NCI-H1105 (cell line): Measurements from ENCODE around the gene MRGPRE.
"Not testable (repeated sequence)": the region's sequence is repeated elsewhere in the genome, so short reads cannot be mapped to it uniquely, and the experiment has no call there.

Experiments used
- DNase-seq: peaks from one replicate; lab custom pipeline; 2025; lab: John Stamatoyannopoulos, UW

MRGPRE gene, protein sequence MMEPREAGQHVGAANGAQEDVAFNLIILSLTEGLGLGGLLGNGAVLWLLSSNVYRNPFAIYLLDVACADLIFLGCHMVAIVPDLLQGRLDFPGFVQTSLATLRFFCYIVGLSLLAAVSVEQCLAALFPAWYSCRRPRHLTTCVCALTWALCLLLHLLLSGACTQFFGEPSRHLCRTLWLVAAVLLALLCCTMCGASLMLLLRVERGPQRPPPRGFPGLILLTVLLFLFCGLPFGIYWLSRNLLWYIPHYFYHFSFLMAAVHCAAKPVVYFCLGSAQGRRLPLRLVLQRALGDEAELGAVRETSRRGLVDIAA

DNA sequence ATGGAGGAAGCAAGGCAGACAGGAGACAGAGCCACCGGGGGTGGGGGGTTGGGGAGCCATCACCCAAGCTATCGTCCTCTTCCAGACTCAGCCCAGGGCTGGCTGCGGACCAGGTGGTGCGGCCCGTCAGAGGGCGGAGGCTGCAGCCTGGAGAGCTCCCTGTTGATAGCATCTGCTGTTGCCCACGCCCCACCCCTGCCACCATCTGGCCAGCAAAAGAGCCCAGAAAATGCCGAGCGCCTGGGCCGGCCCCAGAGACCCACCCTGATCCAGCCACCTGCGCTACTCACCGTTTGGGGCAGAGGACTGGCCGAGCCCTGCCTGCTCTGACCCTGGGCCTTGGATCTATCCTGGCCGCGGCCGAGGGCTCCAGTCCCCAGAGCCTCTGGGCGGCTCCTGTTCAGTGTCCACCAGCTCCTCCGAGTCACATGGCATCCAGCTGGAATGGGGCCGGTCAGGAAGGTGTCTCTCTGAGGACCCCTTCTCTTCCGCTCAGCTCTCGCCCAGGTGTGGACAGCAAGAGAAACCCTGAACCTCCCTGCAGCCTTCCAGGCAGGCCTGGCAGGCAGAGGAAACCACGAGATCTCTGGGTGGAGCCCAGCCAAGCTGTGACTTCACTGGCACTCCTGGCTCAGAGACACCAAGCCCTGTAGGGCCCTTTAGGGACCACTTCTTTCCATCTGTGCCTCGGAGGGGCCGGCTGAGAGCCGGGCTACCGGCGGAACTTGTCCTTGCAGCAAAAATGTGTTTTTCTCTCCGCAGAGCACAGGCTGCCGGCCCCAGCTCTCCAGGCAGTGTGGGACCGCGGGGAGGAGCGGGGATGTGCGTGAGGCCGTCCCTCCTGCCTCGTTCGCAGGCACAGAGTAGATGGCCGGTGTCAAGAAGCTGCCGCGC is at the start of gene MRGPRE:
MRGPRE (minus strand) TSS at position 567 of the 894 bp plus-strand sequence. CDS start 3,618 bp downstream, outside the sequence.
- DNase-seq, result no peak

DNA sequence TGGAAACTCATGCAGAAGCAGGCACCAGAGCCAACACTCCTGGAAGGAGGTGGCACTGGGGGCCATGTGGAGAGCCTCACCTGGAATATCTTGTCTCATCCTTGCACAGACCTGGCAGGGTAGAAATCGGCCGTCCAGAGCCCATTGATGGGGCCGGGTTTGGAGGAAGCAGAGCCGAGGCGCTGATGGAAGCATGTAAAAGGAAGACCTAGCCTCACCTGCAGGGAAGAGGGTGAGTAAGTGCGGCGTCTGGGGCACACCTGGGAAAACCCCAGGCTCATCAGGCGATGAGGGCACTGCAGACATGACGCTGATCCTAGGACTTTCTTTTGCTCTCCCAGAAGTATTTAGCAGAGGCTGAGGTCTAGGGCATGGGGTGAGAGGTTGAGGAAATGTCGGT is 48.9 kb upstream of the MRGPRE start:
- not testable (repeated sequence) for DNase-seq

DNA sequence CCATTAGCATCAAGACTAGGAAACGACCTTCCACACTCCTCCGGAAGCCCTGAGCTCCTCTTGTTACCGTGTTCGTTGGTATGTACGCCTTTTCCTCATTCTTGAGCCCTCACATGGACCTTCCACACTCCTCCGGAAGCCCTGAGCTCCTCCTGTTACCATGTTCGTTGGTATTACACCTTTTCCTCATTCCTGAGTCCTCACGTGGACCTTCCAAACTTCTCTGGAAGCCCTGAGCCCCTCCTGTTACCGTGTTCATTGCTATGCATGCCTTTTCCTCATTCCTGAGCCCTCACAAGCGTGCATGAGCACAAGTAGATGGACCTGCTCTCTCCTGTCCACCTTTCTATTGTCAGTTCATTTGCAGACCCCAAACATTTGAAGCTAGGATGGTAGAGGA is 48.4 kb upstream of the MRGPRE start:
- DNase-seq, result not testable (repeated sequence)

DNA sequence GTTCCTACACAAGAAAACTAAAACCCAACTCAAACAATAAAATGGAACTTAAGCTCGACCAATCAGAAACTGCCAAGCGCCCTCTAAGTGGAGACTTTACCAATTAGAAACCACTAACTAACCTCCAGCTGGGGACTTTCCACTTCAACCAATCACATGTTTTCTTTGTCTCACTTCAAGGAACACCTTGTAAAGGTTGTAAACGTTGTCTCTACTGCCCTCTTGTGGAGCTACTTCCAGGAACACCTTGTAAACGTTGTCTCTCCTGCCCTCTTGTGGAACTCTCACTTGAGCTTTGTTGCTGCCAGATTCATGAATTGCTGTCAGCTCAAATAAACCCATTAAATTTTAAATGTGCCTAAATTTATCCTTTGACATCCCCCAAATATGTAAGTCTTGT is 46.7 kb upstream of the MRGPRE start:
- not testable (repeated sequence) for DNase-seq

DNA sequence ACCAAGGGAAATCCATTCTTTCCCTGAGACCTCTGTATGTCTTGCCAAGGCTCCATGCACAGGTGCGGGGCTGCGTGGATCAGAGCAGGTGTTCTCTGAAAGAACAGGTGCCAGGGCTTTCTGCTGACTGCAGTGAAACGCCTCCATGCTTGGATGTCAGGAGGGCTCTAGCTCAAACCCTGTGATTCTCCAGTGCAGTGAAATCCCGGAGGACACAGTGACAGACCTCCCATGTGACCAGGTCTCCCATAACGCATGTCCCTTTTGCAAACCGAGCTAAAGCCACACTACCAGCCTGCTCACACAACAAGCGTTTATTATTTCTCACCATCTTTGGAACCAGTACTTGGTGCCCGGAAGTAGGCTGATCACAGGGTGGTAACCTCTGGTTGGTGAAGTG is 41.4 kb upstream of the MRGPRE start:
- DNase-seq, result not testable (repeated sequence)

DNA sequence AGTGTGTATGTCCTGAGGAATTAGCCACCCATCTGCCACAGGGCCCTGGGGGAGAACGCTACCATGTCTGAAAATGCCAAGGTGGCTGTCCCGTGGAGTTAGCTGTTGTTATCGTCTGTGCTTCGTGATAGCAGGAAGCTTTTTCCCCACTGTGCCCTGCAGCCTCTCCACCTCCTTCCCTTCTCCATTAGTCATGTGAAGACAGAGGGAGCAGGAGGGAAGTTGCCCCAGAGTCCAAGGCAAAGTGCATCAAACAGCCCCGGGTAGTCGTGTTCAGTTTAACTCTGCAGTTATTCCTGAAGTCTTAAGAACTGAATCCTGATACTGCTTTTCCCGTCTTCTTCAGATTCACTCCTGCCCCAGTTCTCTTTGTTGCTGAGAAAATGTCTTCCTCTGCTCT is 30.3 kb upstream of the MRGPRE start:
- not testable (repeated sequence) for DNase-seq

DNA sequence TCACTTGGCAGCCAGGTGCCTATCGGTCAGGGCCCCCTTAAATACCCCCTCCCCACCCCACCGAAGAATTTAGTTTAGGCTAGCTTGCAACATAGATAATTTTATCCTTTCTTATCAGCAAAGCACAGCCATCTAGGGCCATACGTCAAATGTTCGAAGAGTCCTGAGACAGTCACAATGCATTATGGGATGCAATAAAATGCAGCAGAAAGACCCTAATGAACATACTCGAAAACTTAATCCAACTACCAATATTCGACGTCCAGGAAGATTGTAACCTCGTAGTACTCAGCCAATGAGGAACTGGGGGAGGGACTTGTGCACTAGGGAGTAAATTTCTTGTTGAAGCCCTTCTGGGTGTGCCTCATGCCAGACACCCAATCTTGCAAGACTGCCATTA is 29.6 kb upstream of the MRGPRE start:
- DNase-seq, result not testable (repeated sequence)

DNA sequence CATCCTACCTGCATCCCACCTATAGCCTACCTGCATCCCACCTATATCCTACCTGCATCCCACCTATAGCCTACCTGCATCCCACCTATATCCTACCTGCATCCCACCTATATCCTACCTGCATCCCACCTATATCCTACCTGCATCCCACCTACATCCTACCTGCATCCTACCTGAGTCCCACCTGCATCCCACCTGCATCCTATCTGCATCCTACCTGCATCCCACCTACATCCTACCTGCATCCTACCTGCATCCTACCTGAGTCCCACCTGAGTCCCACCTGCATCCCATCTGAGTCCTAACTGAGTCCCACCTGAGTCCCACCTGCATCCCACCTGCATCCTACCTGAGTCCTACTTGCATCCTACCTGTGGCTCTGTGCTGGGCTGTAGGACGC is 25.3 kb upstream of the MRGPRE start:
- not testable (repeated sequence) for DNase-seq

DNA sequence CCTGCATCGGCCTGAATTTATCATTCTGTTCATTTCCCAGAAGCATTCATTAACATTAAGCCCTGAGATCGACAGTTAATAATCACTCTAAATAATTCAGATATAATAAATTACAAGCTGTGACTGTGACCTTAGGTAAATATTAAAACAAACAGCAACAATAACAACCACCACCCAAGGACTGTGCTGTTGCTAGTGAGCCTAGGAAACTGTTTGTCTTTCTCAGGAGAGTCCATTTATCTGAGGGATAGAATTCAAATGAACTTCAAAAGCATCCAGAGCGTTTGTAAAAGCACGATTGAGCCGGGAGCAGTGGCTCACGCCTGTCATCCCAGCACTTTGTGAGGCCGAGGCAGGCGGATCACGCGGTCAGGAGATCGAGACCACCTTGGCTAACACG is 23.0 kb upstream of the MRGPRE start:
- not testable (repeated sequence) for DNase-seq

DNA sequence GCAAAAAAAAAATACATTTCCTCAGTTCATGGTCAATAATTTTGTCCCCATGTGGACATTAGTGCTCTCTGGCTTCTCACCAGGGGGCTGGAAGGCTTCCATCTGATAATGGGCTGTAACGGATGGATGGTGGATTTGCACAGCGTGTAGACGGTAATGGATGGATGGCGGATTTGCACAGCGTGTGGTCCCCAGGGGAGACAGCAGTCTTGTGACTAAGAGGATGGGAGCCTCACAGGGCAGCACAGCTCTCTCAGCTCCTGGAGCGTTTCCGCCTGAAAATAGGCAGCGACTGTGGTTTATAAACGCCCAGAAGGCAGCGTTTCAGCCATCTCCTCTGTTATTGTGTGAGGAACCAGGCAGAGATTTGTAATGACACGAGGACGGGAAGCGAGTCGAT is 22.6 kb upstream of the MRGPRE start:
- DNase-seq, result not testable (repeated sequence)

DNA sequence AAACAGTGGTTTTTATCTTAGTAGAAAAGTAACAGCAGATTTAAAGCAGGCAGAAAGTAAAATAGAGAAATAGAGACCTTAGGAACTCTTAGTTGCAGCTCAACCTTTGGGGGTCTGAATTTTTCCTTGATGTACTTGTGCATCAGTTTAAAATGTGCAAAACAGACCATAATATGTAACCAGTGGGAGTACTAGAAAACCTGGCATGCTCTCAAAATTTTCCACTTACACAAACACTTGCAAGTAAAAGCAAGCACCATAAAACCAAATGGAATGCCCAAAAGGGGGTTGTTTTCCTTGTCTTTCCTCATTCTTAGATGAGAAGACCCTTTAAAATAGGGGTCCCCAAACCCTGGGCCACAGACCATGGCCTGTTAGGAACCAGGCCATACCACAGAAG is 12.9 kb upstream of the MRGPRE start:
- DNase-seq, result no peak

DNA sequence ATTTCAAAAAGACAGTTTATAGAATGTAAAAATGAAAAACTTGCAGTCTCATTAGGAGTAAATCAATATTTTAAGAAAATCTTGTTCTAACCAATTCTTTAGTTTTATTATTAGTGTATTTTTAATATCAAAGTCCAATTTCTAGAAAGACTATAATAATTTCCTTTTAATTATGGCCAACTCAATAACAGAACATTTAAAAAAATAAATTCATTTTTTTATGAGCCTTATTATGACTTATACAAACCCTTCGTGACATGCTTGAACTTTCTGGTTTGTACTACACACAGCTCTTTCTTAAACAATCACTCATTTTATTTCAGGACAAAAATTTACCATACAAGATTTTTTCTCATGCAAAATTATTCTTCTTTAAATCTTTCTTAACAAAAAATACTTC is 11.7 kb upstream of the MRGPRE start:
- DNase-seq, result no peak

DNA sequence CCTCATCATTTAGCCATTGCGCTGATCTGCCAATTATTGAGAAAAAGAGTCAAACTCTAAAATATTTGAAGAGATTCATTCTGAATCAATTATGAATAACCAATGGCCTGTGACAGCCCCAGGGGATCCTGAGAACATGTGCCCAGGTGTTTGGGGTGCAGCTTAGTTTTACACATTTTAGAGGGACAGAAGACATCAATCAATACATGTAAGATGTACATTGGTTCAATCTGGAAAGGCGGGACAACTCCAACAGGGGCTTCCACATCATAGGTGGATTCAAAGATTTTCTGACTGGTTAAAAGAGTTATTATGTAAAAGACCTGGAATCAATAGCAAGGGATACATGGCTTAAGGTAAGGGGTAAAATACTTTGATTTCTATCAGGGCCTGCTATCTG is 4.9 kb upstream of the MRGPRE start:
- DNase-seq, result no peak

DNA sequence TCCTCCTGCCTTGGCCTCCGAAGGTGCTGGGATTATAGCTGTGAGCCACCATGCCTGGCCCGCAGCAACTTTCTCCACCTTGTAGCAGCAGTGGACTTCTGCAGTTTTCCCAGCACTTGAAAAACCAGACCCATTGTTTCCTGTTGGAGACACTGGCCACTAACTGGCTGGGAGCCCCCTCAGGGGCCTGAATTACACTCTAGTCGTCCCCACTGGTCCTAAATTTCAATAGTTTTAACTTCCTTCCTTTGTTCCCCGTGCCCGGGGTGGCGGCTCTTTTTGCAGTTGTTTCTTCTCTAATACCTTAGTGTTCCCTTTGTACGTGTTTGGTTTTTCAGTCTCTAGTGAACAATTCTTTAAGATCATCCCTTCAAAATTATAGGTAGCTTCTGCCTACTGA is 2.6 kb upstream of the MRGPRE start:
- no peak for DNase-seq

DNA sequence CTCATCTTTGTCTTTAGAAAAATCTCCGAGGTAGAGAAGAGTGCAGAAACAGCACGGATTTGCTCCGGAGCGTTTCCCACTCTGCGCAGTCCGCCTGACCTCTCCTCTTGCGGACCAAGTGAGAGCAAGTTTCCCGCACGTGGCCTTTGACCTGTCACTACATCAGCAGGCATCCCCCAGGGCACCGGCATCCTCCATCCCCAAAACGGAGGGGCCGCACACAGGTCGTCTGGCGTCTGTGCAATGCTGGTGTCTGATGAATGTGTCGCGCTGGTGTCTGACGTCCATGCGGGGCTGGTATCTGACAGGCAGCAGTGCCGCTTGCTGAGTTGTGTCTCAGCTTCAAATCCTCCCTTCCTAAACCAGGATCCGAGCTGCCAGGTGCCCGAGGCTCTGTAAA is 739 bp upstream of the MRGPRE start:
- no peak for DNase-seq

DNA sequence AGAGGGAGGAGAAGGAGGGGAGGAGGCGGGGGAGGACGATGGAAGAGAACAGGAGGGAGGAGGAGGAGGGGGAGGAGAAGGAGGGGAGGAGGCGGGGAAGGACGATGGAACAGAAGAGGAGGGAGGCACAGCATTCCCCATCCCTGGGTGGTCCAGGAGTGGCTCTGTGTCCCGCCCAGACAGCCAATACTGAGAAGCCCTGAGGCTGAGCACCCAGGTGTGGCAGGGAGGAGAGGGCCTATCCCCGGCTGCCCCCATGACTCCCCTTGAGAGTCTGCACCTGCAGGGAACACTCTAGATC is 717 bp downstream of the MRGPRE start:
- DNase-seq, result no peak

DNA sequence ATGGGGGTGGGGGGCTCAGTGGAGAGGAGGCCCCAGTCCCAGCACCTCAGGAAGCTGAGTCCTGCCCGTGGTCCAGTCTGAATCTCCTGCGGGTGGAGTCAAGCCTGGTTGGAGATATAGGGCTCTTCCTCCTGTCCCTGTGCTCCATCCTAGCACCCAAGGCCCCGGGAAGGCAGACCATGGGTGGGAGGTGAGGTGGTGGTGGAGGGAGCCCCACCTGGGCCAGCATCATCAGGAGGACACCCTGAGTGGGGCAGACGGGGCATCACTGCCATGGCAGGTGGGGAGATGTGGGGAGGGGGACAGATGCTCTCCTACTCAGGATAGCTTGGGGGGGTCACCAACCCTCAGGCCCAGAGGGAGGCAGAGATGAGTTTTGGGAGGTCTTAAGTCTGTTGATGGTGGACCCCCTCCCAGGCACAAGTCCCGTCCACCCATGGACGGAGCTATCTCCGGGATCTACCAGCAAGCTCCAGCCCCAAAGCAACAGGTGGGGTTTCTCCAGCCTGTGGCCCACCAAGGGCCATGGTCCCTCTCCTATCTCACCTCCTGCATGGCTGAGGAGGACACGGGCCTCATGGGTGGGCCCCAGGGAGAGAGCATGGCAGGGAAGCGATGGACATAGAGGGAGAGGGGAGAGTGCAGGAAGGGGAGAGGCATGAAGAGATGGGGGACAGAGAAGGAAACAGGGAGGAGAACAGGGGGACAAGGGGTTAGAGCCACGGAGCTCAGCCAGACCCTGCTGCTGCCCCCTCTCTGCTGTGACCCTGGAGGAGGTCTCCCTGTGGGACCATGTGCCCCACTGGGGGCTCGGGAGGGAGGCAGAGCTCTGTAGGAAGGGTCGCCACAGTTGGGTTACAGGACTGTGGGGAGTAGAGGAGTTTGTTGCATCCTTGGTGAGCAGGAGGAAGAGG is 1.3 kb downstream of the MRGPRE start:
- no peak for DNase-seq

DNA sequence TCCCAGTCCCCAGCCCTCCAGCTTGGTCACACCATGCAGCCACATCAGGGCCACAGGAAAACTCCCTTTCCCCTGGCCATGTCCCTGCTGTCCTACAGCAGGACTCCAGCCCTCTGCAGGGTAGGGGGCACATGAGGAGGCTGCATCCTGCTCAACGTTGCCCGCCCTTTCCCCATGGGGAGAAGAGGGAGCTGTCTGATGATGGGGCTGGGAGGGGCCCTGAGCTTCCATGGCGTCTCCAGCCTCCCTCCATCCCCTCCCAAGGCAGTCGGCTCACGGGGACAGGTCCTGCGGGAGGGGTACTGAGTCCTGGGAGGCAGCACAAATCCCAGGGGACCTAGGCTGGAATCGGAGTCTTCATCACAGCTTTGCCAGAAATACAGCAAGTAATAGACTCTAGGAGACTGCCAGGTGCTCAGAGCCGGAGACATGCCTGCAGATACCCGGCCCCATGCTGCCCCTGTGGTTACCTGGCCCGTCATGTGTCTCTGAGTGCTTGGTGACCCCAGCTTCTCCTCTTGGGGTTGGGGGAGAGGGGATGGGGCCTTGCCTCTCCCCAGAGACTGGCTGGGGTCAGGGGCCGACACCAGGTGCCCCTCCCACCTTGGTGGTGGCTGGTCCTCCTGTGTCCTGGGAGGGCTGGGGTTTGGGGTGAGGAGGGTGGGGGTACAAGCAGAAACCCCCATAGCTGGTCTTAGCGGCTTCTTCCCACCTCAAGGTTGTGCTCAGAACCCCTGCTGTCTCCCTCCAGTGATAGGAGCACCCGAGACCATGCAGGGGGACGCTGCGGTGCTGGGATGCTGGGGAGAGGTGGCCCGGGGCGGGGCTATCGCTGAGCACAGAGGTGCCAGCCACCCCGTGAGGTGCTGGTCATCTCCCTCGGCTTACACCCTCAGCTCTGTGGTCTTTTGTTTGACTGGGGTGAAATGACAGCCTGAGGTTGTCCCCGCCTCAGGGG is 2.3 kb downstream of the MRGPRE start:
- DNase-seq, result no peak

DNA sequence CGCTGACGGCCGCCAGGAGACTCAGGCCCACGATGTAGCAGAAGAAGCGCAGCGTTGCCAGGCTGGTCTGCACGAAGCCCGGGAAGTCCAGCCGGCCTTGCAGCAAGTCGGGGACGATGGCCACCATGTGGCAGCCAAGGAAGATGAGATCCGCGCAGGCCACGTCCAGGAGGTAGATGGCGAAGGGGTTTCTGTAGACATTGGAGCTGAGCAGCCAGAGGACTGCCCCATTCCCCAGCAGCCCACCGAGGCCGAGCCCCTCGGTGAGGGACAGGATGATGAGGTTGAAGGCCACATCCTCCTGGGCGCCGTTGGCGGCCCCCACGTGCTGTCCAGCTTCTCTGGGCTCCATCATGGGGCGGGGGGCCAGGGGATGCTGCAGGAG is 3.8 kb downstream of the MRGPRE start:
- no peak for DNase-seq

DNA sequence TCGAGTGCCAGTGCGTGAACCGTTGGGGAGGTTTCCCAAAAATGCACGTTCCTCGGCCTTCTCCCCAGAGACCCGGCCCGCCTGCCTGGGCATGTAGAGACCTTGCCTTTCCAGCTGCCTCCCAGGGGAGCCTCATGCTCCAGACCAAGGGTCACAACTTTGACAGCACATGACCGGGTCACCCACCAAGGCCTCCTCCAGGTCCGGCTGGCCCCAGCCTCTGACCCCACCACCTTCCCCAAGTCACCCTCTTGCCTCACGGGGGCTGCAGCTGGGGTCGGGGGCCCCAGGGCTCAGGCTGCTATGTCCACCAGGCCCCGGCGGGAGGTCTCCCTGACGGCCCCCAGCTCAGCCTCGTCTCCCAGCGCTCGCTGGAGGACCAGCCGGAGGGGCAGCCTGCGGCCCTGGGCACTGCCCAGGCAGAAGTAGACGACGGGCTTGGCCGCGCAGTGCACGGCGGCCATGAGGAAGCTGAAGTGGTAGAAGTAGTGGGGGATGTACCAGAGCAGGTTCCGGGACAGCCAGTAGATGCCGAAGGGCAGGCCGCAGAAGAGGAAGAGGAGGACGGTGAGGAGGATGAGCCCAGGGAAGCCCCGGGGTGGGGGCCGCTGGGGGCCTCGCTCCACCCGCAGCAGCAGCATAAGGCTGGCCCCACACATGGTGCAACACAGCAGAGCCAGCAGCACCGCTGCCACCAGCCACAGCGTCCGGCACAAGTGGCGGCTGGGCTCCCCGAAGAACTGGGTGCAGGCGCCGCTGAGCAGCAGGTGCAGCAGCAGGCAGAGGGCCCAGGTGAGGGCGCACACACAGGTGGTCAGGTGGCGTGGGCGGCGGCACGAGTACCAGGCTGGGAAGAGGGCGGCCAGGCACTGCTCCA is 4.4 kb downstream of the MRGPRE start:
- no peak for DNase-seq
